Measurements from ENCODE around the gene CORIN. TPM values are rescaled to one million over a fixed set of nuclear protein-coding genes. Genes with fewer than 3 reads are reported as not detected.

Gene CORIN
- total RNA-seq, 2 donors from 2014 or later = not detected

DNA sequence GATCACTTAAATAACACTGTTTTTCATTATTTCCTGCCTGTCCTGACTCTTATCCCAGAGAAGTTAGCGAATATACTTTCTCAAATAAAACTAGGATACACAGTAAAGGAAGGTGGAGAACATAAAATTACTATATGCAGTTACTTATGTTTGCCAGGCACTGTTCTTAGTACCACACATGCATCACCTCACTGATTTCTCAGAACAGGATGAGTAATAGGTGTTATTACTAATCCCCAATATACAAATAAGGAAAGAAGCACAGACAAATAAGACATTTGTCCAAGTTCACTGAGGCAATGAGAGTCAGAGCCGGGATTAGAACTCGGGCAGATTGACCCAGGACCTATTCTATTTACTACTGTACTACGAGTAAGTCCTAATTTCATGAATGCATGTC is 91.7 kb downstream of the CORIN start:
- Mint-ChIP-seq H3K27me3 (peaks cover 0 to 25% of the 10 kb centered on the region in 2 donors), H3K9me3 (no peaks in the 10 kb centered on the region), H3K36me3 (no peaks in the 10 kb centered on the region), H3K27ac (no peak overlapping the region), H3K4me1 (ENCODE audit: low read depth in 2 of 2) (no peaks in the 10 kb centered on the region), H3K4me3 (no peak overlapping the region)
- ATAC-seq = no peak
- no peak for DNase-seq (ENCODE audit: low spot score)

GRCh38 chr4:47744843-47745382 is 93.0 kb downstream of the CORIN start:
- Mint-ChIP-seq H3K27me3 (peaks cover 0 to 15% of the 10 kb centered on the region in 2 donors), H3K9me3 (no peaks in the 10 kb centered on the region), H3K36me3 (no peaks in the 10 kb centered on the region), H3K27ac (no peak overlapping the region), H3K4me3 (no peak overlapping the region), H3K4me1 (ENCODE audit: low read depth in 2 of 2) (no peaks in the 10 kb centered on the region)
- no peak for ATAC-seq
- DNase-seq (ENCODE audit: low spot score) = no peak

DNA sequence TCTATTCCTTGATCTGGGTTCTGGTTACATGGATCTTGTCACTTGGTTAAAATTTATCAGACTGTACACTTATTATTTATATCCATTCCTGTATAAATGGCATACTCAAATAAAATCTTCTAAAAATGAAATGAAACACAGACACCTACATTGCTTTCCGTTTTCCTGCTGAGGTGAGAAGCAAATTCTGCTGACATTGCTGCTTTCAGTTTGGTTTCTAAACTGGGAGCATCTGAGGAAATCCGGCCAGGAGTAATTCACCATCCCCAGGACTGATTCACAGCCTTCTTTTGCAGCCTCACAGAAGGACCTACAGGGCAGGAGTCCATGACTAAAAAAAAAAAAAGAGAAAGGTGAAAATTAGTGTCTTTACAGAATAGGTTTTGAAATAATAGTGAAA is 93.6 kb downstream of the CORIN start:
- no peak for DNase-seq (ENCODE audit: low spot score)
- no peak overlapping the region for H3K4me3 Mint-ChIP-seq
- no peaks in the 10 kb centered on the region for H3K4me1 Mint-ChIP-seq (ENCODE audit: low read depth in 2 of 2)
- H3K27me3 Mint-ChIP-seq = peaks cover 3 to 22% of the 10 kb centered on the region in 2 donors
- H3K36me3 Mint-ChIP-seq = peaks cover 4% of the 10 kb centered on the region
- H3K27ac Mint-ChIP-seq = no peak overlapping the region
- no peaks in the 10 kb centered on the region for H3K9me3 Mint-ChIP-seq
- ATAC-seq = no peak

GRCh38 chr4:47741200-47741599 is 96.7 kb downstream of the CORIN start:
- no peak overlapping the region for H3K4me3 Mint-ChIP-seq
- no peaks in the 10 kb centered on the region for H3K4me1 Mint-ChIP-seq (ENCODE audit: low read depth in 2 of 2)
- peaks cover 7% of the 10 kb centered on the region for H3K36me3 Mint-ChIP-seq
- H3K27ac Mint-ChIP-seq = no peak overlapping the region
- no peak for DNase-seq (ENCODE audit: low spot score)
- ATAC-seq = no peak
- H3K9me3 Mint-ChIP-seq = no peaks in the 10 kb centered on the region
- H3K27me3 Mint-ChIP-seq = peaks cover 9 to 43% of the 10 kb centered on the region in 2 donors

DNA sequence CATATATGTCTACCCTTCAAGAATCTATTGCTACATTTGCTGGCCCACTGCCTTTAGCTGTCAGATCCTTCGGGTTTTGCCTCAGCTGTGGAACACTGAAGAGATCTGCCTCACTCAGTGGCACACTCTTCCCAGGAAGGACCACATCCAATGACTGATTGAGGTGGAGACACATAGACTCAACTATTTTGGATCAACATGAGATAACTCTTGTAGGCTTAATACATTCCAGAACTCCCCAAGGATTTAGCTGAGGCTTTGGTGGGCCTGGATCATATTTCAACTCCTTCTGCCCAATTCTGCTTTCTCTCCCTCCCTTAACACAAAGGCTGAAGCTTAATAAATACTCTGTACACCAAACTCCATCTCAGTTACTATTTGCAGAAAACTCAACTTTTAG is 100.5 kb downstream of the CORIN start:
- DNase-seq (ENCODE audit: low spot score) (no peak), ATAC-seq (peak in 1 of 2 donors; percentile 40)
- Mint-ChIP-seq H3K9me3 (no peaks in the 10 kb centered on the region), H3K4me1 (ENCODE audit: low read depth in 2 of 2) (no peaks in the 10 kb centered on the region), H3K27me3 (peaks cover 17 to 36% of the 10 kb centered on the region in 2 donors), H3K4me3 (no peak overlapping the region), H3K36me3 (peaks cover 7% of the 10 kb centered on the region), H3K27ac (no peak overlapping the region)

GRCh38 chr4:47736555-47736954 is 101.3 kb downstream of the CORIN start:
- H3K27me3 Mint-ChIP-seq = peaks cover 21 to 40% of the 10 kb centered on the region in 2 donors
- H3K9me3 Mint-ChIP-seq = no peaks in the 10 kb centered on the region
- DNase-seq (ENCODE audit: low spot score) (no peak), ATAC-seq (no peak)
- peaks cover 7% of the 10 kb centered on the region for H3K36me3 Mint-ChIP-seq
- no peak overlapping the region for H3K4me3 Mint-ChIP-seq
- no peaks in the 10 kb centered on the region for H3K4me1 Mint-ChIP-seq (ENCODE audit: low read depth in 2 of 2)
- no peak overlapping the region for H3K27ac Mint-ChIP-seq

DNA sequence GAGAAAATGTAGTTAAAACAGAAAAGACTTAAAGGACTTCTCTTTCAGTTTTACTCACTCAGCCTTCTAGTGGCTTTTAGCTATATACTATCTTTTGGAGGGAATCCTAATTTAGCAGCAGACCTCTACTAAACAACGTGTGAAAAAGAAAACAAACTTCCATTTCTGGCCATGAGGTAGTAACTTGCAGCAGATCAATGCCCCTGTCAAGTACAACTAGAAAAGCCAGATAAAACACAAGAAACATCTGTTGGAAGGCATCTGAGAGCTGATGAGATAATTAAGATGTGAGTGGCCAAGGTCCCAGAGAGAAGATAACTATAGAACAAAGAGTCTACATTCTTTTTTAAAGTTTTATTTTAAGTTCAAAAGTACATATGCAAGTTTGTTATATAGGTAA is 101.7 kb downstream of the CORIN start:
- Mint-ChIP-seq H3K4me3 (no peak overlapping the region), H3K27ac (no peak overlapping the region), H3K36me3 (peaks cover 7% of the 10 kb centered on the region), H3K4me1 (ENCODE audit: low read depth in 2 of 2) (no peaks in the 10 kb centered on the region), H3K9me3 (no peaks in the 10 kb centered on the region), H3K27me3 (peaks cover 23 to 41% of the 10 kb centered on the region in 2 donors)
- DNase-seq (ENCODE audit: low spot score) = no peak
- no peak for ATAC-seq

GRCh38 chr4:47733302-47734175 is 104.3 kb downstream of the CORIN start:
- Mint-ChIP-seq H3K4me3 (no peak overlapping the region), H3K27me3 (peaks cover 26 to 40% of the 10 kb centered on the region in 2 donors), H3K36me3 (no peaks in the 10 kb centered on the region), H3K4me1 (ENCODE audit: low read depth in 2 of 2) (no peaks in the 10 kb centered on the region), H3K9me3 (no peaks in the 10 kb centered on the region), H3K27ac (no peak overlapping the region)
- DNase-seq (ENCODE audit: low spot score) = no peak
- ATAC-seq = no peak

DNA sequence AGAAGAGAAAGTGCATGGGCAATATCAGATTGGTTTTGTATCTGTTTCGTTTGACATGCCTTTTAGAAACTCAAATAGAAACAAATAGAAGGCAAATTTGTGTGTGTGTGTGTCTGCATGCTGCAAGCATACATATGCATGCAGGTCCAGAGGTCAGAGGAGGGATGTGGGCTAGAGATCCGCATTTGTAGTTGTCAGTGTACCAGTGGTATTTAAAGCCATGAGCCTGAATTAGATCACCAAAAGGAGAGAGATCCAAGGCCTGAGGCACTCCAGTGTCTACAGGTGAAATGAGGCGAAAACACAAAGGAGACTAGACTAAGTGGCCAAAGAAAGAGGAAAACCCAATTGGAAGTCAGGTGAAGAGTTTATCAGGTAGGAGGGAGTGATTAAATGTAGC is 106.7 kb downstream of the CORIN start:
- no peak overlapping the region for H3K4me3 Mint-ChIP-seq
- no peak for ATAC-seq
- no peaks in the 10 kb centered on the region for H3K36me3 Mint-ChIP-seq

GRCh38 chr4:47729131-47729680 is 108.7 kb downstream of the CORIN start:
- ATAC-seq (no peak), DNase-seq (ENCODE audit: low spot score) (no peak)

More for the DNA sequence above, 106.7 kb downstream of the CORIN start:
- DNase-seq (ENCODE audit: low spot score) = no peak
- Mint-ChIP-seq H3K27me3 (peaks cover 25 to 26% of the 10 kb centered on the region in 2 donors), H3K4me1 (ENCODE audit: low read depth in 2 of 2) (no peaks in the 10 kb centered on the region), H3K27ac (no peak overlapping the region), H3K9me3 (no peaks in the 10 kb centered on the region)

GRCh38 chr4:47721892-47722575 is 115.8 kb downstream of the CORIN start:
- ATAC-seq = no peak
- DNase-seq (ENCODE audit: low spot score) = no peak
- Mint-ChIP-seq H3K27me3 (peaks cover 30 to 52% of the 10 kb centered on the region in 2 donors), H3K36me3 (no peaks in the 10 kb centered on the region), H3K4me1 (ENCODE audit: low read depth in 2 of 2) (no peaks in the 10 kb centered on the region), H3K4me3 (no peak overlapping the region), H3K9me3 (no peaks in the 10 kb centered on the region), H3K27ac (no peak overlapping the region)

More at GRCh38 chr4:47729131-47729680, 108.7 kb downstream of the CORIN start:
- Mint-ChIP-seq H3K36me3 (no peaks in the 10 kb centered on the region), H3K27me3 (peaks cover 32 to 39% of the 10 kb centered on the region in 2 donors), H3K9me3 (no peaks in the 10 kb centered on the region), H3K4me3 (no peak overlapping the region), H3K4me1 (ENCODE audit: low read depth in 2 of 2) (no peaks in the 10 kb centered on the region), H3K27ac (no peak overlapping the region)

DNA sequence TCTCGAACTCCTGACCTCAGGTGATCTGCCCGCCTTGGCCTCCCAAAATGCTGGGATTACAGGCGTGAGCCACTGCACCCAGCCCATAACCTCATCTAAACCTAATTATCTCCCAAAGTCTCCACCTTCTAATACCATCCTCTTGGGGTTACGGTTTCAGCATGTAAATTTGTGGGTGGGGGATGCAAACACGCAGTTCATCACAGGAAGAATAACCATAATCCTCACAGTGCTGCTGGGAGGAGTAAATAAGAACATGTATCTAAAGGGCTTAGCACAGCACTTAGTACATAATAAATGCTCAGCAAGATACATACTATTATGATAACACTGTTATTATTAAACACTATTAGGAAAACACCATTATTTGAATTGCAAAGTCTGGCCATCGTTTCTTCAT is 116.4 kb downstream of the CORIN start:
- H3K27ac Mint-ChIP-seq = no peak overlapping the region
- peaks cover 30 to 53% of the 10 kb centered on the region in 2 donors for H3K27me3 Mint-ChIP-seq
- H3K4me3 Mint-ChIP-seq = no peak overlapping the region
- no peak for DNase-seq (ENCODE audit: low spot score)
- H3K9me3 Mint-ChIP-seq = no peaks in the 10 kb centered on the region
- H3K36me3 Mint-ChIP-seq = no peaks in the 10 kb centered on the region
- H3K4me1 Mint-ChIP-seq (ENCODE audit: low read depth in 2 of 2) = no peaks in the 10 kb centered on the region
- no peak for ATAC-seq

DNA sequence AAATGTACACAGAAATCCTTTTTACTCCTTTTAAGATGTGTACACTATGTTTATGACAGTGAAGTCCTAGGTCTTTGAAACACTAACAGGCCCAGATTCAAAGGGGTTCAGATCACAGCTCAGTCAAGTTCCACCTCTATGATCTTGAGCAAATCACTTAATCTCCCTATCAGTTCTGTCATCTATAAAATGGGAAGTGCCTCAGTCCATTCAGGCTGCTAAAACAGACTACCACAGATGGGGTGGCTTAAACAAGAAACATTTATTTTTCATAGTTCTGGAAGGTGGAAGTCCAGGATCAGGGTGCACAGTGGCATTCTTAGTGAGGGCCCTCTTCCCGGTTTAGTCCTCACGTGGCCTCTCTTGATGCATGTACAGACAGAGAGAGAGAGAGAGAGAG is 117.1 kb downstream of the CORIN start:
- Mint-ChIP-seq H3K27ac (no peak overlapping the region), H3K4me3 (no peak overlapping the region), H3K9me3 (no peaks in the 10 kb centered on the region), H3K4me1 (ENCODE audit: low read depth in 2 of 2) (no peaks in the 10 kb centered on the region), H3K36me3 (no peaks in the 10 kb centered on the region), H3K27me3 (peaks cover 27 to 48% of the 10 kb centered on the region in 2 donors)
- DNase-seq (ENCODE audit: low spot score) (no peak), ATAC-seq (no peak)

DNA sequence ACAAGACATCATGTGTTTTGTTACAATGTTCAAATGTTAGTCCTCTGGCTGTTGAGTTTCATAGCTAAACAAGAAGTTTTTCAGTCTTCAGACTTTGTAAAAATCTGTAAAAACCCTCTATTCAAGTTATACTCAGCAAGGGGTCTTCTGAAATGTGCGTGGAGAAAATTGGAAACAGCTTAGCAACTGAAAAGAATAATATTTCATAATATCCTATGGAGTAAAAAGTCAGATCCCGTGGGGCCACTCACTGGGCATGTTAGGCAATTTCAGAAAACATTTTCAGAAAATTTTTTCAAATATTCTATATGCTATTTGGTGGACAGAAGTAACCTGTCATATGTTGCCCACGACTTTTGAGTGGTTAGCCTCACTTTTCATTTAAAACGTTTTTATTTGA is 118.3 kb downstream of the CORIN start:
- DNase-seq (ENCODE audit: low spot score) = no peak
- no peak overlapping the region for H3K4me3 Mint-ChIP-seq
- no peak overlapping the region for H3K27ac Mint-ChIP-seq
- ATAC-seq = no peak
- H3K27me3 Mint-ChIP-seq = peaks cover 24 to 46% of the 10 kb centered on the region in 2 donors
- no peaks in the 10 kb centered on the region for H3K36me3 Mint-ChIP-seq
- H3K4me1 Mint-ChIP-seq (ENCODE audit: low read depth in 2 of 2) = no peaks in the 10 kb centered on the region
- no peaks in the 10 kb centered on the region for H3K9me3 Mint-ChIP-seq

Data from natural killer cell treated with Interleukin-12 subunit alpha and Interleukin-12 subunit beta and Interleukin-15 and Interleukin-18, amount 100 ng/mL, for 72 hours (primary cell).